HEK293 (cell line): Measurements from ENCODE around the gene TRIM47.
"Not testable (repeated sequence)": the region's sequence is repeated elsewhere in the genome, so short reads cannot be mapped to it uniquely, and the experiment has no call there.

Experiments
- CTCF ChIA-PET: fragments of 350-600 bp; formaldehyde crosslinking; extraction: SDS; loops from one replicate; lab custom pipeline; 2021; ENCODE audit warnings: antibody characterized with exemption; lab: Yijun Ruan, JAX
- POLR2A ChIA-PET: fragments of 300-600 bp; formaldehyde crosslinking; extraction: SDS; loops from one replicate; lab custom pipeline; 2020; ENCODE audit warnings: antibody characterized with exemption, inconsistent platforms; lab: Yijun Ruan, JAX
- H3K27ac ChIP-seq: fragments of 200-500 bp; sonication (Bioruptor generic); 2 replicates; pipeline ENCODE4 v1.5.1; 2014; ENCODE audit warnings: low read depth, low read length, control low read depth, inconsistent platforms; ENCODE audit errors: extremely low read depth
- H3K36me3 ChIP-seq, 2 experiments: fragments of 200-500 bp in 1 of 2; sonication (Bioruptor generic) in 1 of 2; 1 replicate in 1 of 2; 2 replicates in 1 of 2; pipeline ENCODE4 v1.5.1; 2014 to 2017; ENCODE audit warnings: inconsistent platforms in 2 of 2, low read length in 2 of 2; ENCODE audit not compliant: control insufficient read depth in 2 of 2, insufficient read depth in 1 of 2
- H3K4me1 ChIP-seq: fragments of 200-500 bp; sonication (Bioruptor generic); 2 replicates; pipeline ENCODE4 v1.5.1; 2014; ENCODE audit warnings: mild to moderate bottlenecking, low read length, inconsistent platforms; ENCODE audit not compliant: control insufficient read depth, insufficient read depth
- H3K4me3 ChIP-seq: 2 replicates; pipeline ENCODE4 v1.5.1; 2011; ENCODE audit warnings: low read depth, mild to moderate bottlenecking, control low read depth, low read length, moderate library complexity
- H3K9me3 ChIP-seq: fragments of 200-500 bp; sonication (Bioruptor generic); 2 replicates; pipeline ENCODE4 v1.5.1; 2014; ENCODE audit warnings: low read depth, low read length, inconsistent platforms; ENCODE audit not compliant: control insufficient read depth, insufficient read depth
- EGR2 ChIP-seq: fragments of 450-650 bp; formaldehyde crosslinking; IDR thresholded peaks from 2 replicates; pipeline ENCODE4 v1.5.1; 2016; ENCODE audit warnings: low read depth, missing biosample characterization, missing genetic modification characterization
- GLIS2 ChIP-seq: fragments of 450-650 bp; formaldehyde crosslinking; IDR thresholded peaks from 2 replicates; pipeline ENCODE4 v1.5.1; 2016; ENCODE audit warnings: missing biosample characterization, missing genetic modification characterization
- KLF9 ChIP-seq: fragments of 450-650 bp; formaldehyde crosslinking; IDR thresholded peaks from 2 replicates; pipeline ENCODE4 v1.5.1; 2016; ENCODE audit warnings: missing biosample characterization, missing genetic modification characterization, low read depth
- MZF1 ChIP-seq: fragments of 450-650 bp; formaldehyde crosslinking; IDR thresholded peaks from 2 replicates; pipeline ENCODE4 v1.5.1; 2017; ENCODE audit warnings: missing biosample characterization, missing genetic modification characterization, borderline replicate concordance
- YY2 ChIP-seq: fragments of 450-650 bp; formaldehyde crosslinking; IDR thresholded peaks from 2 replicates; pipeline ENCODE4 v1.5.1; 2016; ENCODE audit warnings: missing biosample characterization, missing genetic modification characterization
- ZBTB20 ChIP-seq: fragments of 450-650 bp; formaldehyde crosslinking; IDR thresholded peaks from 2 replicates; pipeline ENCODE4 v1.5.1; 2016; ENCODE audit warnings: missing biosample characterization, missing genetic modification characterization
- ZFHX2 ChIP-seq: fragments of 450-650 bp; formaldehyde crosslinking; conservative IDR thresholded peaks from 2 replicates; pipeline ENCODE4 v1.5.1; 2016; ENCODE audit warnings: missing biosample characterization, missing genetic modification characterization
- ZNF114 ChIP-seq: fragments of 450-650 bp; formaldehyde crosslinking; IDR thresholded peaks from 2 replicates; pipeline ENCODE4 v1.5.0; 2017; ENCODE audit warnings: missing biosample characterization, missing genetic modification characterization
- ZNF133 ChIP-seq: fragments of 450-650 bp; formaldehyde crosslinking; IDR thresholded peaks from 2 replicates; pipeline ENCODE4 v1.5.1; 2016; ENCODE audit warnings: missing biosample characterization, missing genetic modification characterization
- ZNF138 ChIP-seq: fragments of 450-650 bp; formaldehyde crosslinking; IDR thresholded peaks from 2 replicates; pipeline ENCODE4 v1.5.1; 2016; ENCODE audit warnings: missing biosample characterization, missing genetic modification characterization, borderline replicate concordance
- ZNF223 ChIP-seq: fragments of 450-650 bp; formaldehyde crosslinking; IDR thresholded peaks from 2 replicates; pipeline ENCODE4 v1.5.1; 2016; ENCODE audit warnings: missing biosample characterization, missing genetic modification characterization
- ZNF24 ChIP-seq: fragments of 450-650 bp; formaldehyde crosslinking; IDR thresholded peaks from 2 replicates; pipeline ENCODE4 v1.5.1; 2016; ENCODE audit warnings: missing biosample characterization, missing genetic modification characterization
- ZNF324 ChIP-seq: fragments of 450-650 bp; formaldehyde crosslinking; IDR thresholded peaks from 2 replicates; pipeline ENCODE4 v1.5.1; 2016; ENCODE audit warnings: missing biosample characterization, missing genetic modification characterization
- ZNF335 ChIP-seq: fragments of 450-650 bp; formaldehyde crosslinking; conservative IDR thresholded peaks from 2 replicates; pipeline ENCODE4 v1.5.1; 2016; ENCODE audit warnings: missing biosample characterization, missing genetic modification characterization
- ZNF501 ChIP-seq: fragments of 450-650 bp; formaldehyde crosslinking; IDR thresholded peaks from 2 replicates; pipeline ENCODE4 v1.5.1; 2016; ENCODE audit warnings: missing biosample characterization, missing genetic modification characterization
- ZNF549 ChIP-seq: fragments of 450-650 bp; IDR thresholded peaks from 2 replicates; pipeline ENCODE4 v1.5.1; 2018; ENCODE audit warnings: missing biosample characterization, missing genetic modification characterization, mild to moderate bottlenecking, inconsistent platforms, moderate library complexity
- ZNF600 ChIP-seq: fragments of 450-650 bp; formaldehyde crosslinking; IDR thresholded peaks from 2 replicates; pipeline ENCODE4 v1.5.1; 2016; ENCODE audit warnings: missing biosample characterization, missing genetic modification characterization
- ZNF792 ChIP-seq: fragments of 450-650 bp; formaldehyde crosslinking; IDR thresholded peaks from 2 replicates; pipeline ENCODE4 v1.5.1; 2016; ENCODE audit warnings: missing biosample characterization, missing genetic modification characterization
- TF ChIP-seq, protein P1 (sequence below): fragments of 450-650 bp; formaldehyde crosslinking; IDR thresholded peaks from 2 replicates; pipeline ENCODE4 v1.5.1; 2016; ENCODE audit warnings: missing biosample characterization, missing genetic modification characterization
- TF ChIP-seq, protein P2 (sequence below): fragments of 450-650 bp; formaldehyde crosslinking; IDR thresholded peaks from 2 replicates; pipeline ENCODE4 v1.5.1; 2017; ENCODE audit warnings: missing biosample characterization, missing genetic modification characterization
- TF ChIP-seq, protein P3 (sequence below): fragments of 450-650 bp; formaldehyde crosslinking; optimal IDR thresholded peaks from 2 replicates; pipeline ENCODE3; 2016; ENCODE audit warnings: missing biosample characterization, mild to moderate bottlenecking, missing genetic modification characterization
- TF ChIP-seq, protein P4 (sequence below): fragments of 450-650 bp; formaldehyde crosslinking; IDR thresholded peaks from 2 replicates; pipeline ENCODE4 v1.5.1; 2016; ENCODE audit warnings: missing biosample characterization, missing genetic modification characterization

TRIM47 gene

DNA sequence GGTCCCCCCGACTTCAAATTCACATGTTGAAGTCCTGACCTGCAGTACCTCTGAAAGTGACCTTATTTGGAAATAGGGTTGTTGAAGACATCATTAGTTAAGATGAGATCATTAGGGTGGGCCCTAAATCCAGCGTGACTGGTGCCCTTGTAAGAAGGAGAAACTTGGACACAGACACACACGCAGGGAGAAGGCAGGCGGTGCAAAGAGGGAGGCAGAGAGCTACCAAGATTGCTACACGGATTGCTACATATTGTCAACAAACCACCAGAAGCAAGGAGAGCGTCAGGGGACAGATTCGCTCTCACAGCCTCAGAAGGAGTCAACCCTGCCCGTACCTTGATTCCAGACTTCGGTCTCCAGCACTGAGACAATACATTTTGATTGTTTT is 16.5 kb downstream of the TRIM47 start (continued):
- TF ChIP-seq, protein P1, sequence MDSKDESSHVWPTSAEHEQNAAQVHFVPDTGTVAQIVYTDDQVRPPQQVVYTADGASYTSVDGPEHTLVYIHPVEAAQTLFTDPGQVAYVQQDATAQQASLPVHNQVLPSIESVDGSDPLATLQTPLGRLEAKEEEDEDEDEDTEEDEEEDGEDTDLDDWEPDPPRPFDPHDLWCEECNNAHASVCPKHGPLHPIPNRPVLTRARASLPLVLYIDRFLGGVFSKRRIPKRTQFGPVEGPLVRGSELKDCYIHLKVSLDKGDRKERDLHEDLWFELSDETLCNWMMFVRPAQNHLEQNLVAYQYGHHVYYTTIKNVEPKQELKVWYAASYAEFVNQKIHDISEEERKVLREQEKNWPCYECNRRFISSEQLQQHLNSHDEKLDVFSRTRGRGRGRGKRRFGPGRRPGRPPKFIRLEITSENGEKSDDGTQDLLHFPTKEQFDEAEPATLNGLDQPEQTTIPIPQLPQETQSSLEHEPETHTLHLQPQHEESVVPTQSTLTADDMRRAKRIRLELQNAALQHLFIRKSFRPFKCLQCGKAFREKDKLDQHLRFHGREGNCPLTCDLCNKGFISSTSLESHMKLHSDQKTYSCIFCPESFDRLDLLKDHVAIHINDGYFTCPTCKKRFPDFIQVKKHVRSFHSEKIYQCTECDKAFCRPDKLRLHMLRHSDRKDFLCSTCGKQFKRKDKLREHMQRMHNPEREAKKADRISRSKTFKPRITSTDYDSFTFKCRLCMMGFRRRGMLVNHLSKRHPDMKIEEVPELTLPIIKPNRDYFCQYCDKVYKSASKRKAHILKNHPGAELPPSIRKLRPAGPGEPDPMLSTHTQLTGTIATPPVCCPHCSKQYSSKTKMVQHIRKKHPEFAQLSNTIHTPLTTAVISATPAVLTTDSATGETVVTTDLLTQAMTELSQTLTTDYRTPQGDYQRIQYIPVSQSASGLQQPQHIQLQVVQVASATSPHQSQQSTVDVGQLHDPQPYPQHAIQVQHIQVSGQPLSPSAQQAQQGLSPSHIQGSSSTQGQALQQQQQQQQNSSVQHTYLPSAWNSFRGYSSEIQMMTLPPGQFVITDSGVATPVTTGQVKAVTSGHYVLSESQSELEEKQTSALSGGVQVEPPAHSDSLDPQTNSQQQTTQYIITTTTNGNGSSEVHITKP (tag by site-specific recombination), result no peak; the same call in 1 of the 2 replicates
- TF ChIP-seq ZNF114 (no peak), ZNF24 (no peak), ZNF792 (tag by site-specific recombination) (no peak), ZNF324 (0 out of 2 replicates have a peak, but pooled peaks have one; percentile 2), KLF9 (tag by site-specific recombination) (no peak)

DNA sequence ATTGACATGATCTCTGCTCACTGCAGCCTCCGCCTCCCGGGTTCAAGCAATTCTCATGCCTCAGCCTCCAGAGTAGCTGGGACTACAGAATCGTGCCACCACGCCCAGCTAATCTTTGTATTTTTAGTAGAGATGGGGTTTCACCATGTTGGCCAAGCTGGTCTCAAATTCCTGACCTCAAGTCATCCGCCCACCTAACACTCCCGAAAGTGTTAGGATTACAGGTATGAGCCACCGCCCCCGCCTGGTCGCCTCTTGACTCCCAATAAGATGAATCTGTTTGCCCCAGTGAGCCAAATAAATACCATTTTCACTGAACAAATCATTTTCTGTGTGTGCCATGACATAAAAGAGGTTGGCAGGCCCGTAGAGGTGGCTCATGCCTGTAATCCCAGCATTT is 19.0 kb downstream of the TRIM47 start:
- H3K4me1 ChIP-seq, H3K4me3 ChIP-seq, H3K36me3 ChIP-seq, H3K9me3 ChIP-seq, H3K27ac ChIP-seq: not testable (repeated sequence)
- CTCF ChIA-PET, result interaction anchor here (0.7 to 5.7 kb wide), 3 partner anchors 12 to 70 kb away, joined by 3 to 84 read pairs (median 40); no protein-coding TSS in a partner anchor
- POLR2A ChIA-PET, result interaction anchor here (4.7 kb wide), 1 partner anchor 80 kb away, joined by 26 read pairs; a partner anchor contains a TSS
- TF ChIP-seq EGR2 (tag by site-specific recombination), result peak; percentile 55; the same call in 1 of the 2 replicates
- peak; percentile 47 for TF ChIP-seq ZFHX2 (tag by site-specific recombination)

DNA sequence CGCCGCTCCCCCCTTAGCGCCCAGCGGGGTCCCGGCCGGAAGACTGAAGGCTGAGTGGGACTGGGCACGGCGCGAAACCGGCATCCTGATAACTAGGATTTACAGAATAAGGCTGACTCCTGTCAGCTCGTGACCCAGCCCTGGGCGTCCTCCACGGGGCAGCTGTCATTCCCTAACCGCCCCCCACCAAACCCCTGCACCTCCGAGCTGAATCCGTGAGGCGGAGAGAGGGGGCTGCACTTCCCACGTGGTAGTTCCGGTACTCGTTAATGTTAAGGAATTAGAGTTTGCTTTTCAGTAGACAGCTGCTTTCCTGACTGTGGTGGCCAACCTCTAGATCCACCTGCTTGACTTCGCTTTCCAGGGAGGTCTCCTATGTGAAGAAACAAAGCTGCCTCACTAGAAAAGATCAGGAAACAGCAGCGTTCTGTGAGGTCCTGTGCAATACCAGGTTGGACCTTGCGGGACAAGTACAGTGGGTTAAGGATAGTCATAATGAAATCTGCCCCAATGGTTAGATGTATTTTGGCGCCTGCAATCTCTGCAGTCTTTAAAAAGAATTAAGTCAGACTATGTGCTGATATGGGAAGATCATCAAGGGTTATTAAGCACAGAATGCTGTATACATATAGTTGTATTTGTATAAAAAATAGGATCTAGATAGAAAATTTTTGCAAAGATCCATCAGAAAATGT is 22.2 kb downstream of the TRIM47 start:
- Histone ChIP-seq H3K9me3 (no peaks in the 10 kb centered on the region), H3K36me3 (peaks cover 0 to 6% of the 10 kb centered on the region in 2 experiments), H3K4me1 (peaks cover 8% of the 10 kb centered on the region), H3K27ac (peak overlapping the region; percentile 88), H3K4me3 (peak overlapping the region; percentile 51)
- ChIA-PET CTCF (interaction anchor here (0.6 to 2.1 kb wide), 15 partner anchors 11 to 606 kb away, joined by 3 to 13 read pairs (median 4); partner anchors contain the start of genes MRPL38, TRIM47 and TRIM65), POLR2A (interaction anchor here (0.6 to 4.1 kb wide), 27 partner anchors 9 to 567 kb away, joined by 3 to 34 read pairs (median 5); partner anchors contain the start of genes ACOX1, FBF1, SLC25A19 and TEN1)
- TF ChIP-seq ZNF600 (tag by site-specific recombination) (peak; percentile 84), ZNF501 (tag by site-specific recombination) (0 out of 2 replicates have a peak, but pooled peaks have one; percentile 3), GLIS2 (tag by site-specific recombination) (peak; percentile 91; the same call in 1 of the 2 replicates), ZNF223 (0 out of 2 replicates have a peak, but pooled peaks have one; percentile 8), ZNF138 (tag by site-specific recombination) (no peak), ZNF133 (tag by site-specific recombination) (no peak), ZBTB20 (tag by site-specific recombination) (peak; percentile 70; the same call in 1 of the 2 replicates), MZF1 (tag by site-specific recombination) (0 out of 2 replicates have a peak, but pooled peaks have one; percentile 3), EGR2 (tag by site-specific recombination) (peak; percentile 45), ZNF549 (no peak), ZNF335 (tag by site-specific recombination) (peak; percentile 47; the same call in 1 of the 2 replicates), YY2 (0 out of 2 replicates have a peak, but pooled peaks have one; percentile 6)
- TF ChIP-seq, protein P2, sequence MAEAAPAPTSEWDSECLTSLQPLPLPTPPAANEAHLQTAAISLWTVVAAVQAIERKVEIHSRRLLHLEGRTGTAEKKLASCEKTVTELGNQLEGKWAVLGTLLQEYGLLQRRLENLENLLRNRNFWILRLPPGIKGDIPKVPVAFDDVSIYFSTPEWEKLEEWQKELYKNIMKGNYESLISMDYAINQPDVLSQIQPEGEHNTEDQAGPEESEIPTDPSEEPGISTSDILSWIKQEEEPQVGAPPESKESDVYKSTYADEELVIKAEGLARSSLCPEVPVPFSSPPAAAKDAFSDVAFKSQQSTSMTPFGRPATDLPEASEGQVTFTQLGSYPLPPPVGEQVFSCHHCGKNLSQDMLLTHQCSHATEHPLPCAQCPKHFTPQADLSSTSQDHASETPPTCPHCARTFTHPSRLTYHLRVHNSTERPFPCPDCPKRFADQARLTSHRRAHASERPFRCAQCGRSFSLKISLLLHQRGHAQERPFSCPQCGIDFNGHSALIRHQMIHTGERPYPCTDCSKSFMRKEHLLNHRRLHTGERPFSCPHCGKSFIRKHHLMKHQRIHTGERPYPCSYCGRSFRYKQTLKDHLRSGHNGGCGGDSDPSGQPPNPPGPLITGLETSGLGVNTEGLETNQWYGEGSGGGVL (tag by site-specific recombination), result peak; percentile 91; the same call in 1 of the 2 replicates
- TF ChIP-seq, protein P3, sequence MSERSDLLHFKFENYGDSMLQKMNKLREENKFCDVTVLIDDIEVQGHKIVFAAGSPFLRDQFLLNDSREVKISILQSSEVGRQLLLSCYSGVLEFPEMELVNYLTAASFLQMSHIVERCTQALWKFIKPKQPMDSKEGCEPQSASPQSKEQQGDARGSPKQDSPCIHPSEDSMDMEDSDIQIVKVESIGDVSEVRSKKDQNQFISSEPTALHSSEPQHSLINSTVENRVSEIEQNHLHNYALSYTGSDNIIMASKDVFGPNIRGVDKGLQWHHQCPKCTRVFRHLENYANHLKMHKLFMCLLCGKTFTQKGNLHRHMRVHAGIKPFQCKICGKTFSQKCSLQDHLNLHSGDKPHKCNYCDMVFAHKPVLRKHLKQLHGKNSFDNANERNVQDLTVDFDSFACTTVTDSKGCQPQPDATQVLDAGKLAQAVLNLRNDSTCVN, result peak; percentile 46
- TF ChIP-seq, protein P4, sequence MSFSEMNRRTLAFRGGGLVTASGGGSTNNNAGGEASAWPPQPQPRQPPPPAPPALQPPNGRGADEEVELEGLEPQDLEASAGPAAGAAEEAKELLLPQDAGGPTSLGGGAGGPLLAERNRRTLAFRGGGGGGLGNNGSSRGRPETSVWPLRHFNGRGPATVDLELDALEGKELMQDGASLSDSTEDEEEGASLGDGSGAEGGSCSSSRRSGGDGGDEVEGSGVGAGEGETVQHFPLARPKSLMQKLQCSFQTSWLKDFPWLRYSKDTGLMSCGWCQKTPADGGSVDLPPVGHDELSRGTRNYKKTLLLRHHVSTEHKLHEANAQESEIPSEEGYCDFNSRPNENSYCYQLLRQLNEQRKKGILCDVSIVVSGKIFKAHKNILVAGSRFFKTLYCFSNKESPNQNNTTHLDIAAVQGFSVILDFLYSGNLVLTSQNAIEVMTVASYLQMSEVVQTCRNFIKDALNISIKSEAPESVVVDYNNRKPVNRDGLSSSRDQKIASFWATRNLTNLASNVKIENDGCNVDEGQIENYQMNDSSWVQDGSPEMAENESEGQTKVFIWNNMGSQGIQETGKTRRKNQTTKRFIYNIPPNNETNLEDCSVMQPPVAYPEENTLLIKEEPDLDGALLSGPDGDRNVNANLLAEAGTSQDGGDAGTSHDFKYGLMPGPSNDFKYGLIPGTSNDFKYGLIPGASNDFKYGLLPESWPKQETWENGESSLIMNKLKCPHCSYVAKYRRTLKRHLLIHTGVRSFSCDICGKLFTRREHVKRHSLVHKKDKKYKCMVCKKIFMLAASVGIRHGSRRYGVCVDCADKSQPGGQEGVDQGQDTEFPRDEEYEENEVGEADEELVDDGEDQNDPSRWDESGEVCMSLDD, result peak; percentile 43; the same call in 1 of the 2 replicates
